GM21390 (cell line): ENCODE results near the gene COMT.

ENCODE experiments used
- ATAC-seq: cut with Tn5 transposase; IDR thresholded peaks from one replicate; pipeline ENCODE4 v1.9.1; 2021; ENCODE audit not compliant: unreplicated experiment

The COMT gene

DNA sequence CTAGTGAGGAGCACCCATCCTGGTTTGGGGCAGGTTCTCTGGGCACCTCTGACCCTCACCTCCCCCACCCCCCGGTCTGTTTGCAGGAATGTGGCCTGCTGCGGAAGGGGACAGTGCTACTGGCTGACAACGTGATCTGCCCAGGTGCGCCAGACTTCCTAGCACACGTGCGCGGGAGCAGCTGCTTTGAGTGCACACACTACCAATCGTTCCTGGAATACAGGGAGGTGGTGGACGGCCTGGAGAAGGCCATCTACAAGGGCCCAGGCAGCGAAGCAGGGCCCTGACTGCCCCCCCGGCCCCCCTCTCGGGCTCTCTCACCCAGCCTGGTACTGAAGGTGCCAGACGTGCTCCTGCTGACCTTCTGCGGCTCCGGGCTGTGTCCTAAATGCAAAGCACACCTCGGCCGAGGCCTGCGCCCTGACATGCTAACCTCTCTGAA lies 26.9 kb downstream of the COMT start:
- ATAC-seq = no peak

DNA sequence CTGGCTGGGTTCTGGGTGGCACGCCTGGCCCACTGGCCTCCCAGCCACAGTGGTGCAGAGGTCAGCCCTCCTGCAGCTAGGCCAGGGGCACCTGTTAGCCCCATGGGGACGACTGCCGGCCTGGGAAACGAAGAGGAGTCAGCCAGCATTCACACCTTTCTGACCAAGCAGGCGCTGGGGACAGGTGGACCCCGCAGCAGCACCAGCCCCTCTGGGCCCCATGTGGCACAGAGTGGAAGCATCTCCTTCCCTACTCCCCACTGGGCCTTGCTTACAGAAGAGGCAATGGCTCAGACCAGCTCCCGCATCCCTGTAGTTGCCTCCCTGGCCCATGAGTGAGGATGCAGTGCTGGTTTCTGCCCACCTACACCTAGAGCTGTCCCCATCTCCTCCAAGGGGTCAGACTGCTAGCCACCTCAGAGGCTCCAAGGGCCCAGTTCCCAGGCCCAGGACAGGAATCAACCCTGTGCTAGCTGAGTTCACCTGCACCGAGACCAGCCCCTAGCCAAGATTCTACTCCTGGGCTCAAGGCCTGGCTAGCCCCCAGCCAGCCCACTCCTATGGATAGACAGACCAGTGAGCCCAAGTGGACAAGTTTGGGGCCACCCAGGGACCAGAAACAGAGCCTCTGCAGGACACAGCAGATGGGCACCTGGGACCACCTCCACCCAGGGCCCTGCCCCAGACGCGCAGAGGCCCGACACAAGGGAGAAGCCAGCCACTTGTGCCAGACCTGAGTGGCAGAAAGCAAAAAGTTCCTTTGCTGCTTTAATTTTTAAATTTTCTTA lies 27.8 kb downstream of the COMT start:
- no peak for ATAC-seq

DNA sequence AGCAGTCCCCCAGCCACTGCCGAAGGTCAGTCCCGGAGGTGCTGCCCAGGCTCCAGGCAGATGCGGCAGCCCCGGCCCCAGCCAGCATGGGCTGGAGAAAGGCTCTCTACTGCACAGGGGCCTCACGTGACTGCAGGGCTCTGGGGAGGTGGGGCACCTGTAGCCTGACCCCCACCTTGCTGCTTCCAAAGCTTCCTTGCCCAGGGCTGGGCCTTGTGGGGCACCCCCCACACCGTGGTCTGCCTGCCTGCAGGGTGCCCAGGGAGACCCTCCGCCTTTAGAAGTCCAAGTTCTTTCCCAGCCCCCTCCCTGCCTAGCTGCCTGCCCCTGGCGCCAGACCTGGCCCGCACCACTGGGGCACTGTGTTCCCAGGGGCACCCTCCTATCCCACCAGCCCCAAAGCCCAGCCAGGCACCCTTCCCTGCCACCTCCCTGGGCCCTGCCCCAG lies 28.5 kb downstream of the COMT start:
- ATAC-seq = no peak

DNA sequence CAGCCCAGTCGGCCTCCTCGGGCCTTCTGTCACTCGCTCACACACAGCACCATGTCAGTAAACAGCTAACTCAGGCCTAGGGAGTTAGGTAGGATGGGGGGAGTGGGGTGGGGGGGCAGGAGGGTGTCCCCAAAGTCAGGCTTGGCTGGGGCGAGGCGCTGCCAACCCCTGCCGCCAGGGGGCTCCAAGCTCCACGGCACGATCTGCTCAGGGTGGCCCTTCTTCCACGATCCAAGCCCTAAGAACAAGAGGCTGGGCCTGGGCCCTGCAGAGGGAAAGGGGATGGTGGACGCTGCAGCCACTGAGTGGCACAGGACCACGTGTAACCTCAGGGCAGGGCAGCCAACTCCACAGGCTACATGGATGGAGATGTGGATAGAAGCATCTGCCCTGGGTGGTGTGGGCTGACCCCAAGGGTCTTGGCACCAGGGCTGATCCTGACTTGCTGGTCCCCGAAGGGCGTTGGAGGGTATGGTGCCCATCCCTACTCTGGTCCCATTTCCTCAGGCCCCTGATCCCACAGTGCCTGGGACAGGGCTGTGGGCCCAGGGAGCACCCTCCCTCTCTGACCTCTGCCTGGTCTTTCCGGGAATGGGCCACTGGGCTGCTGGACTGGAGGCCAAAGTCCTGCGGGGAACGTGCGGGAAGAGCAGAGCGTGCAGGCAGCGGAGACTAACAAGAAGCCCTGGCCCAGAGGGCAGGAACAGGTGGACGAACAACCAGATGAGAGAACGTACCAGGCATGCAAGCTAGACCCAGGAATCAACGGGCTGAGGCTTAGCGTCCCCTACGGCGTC lies 29.1 kb downstream of the COMT start:
- no peak for ATAC-seq

DNA sequence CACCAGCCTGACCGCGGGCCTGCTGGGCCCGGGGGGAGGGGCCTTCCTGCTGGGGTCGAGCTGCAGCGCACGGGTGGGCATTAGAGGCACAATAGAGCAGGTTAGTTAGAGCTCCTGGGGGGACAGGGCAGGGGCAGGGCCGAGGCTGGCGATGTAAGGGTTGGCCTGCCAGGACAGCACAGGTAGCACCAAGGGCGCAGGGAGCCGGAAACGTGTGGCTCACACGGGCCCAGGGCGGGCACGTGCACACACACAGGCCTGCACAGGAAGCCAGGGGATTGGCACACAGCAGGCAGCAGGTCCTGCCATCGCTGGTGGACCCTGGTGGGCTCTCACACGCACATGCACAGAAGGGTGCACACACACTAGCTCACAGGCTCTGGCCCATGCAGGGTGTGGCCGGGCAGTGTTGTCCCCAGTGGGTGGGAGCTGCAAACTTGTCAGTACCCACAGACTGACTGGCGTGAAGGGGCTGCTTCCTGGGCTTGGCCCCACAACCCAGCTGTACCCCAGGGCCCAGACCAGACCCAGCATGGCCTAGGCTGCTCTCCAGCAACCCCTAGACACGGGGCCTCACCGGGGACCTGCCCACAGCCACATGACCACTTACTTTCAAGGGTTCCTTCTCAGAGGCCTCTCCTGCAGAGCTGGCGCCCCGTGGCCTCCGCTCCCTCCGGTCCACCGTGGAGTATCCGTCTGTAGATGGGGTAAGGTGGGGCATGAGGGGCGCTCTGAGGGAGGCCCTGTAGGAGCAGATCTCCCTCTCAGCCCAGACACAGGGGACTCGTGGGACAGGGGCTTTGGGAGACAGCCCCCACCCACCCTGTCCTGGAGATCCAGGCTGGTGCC lies 29.9 kb downstream of the COMT start:
- ATAC-seq = no peak

DNA sequence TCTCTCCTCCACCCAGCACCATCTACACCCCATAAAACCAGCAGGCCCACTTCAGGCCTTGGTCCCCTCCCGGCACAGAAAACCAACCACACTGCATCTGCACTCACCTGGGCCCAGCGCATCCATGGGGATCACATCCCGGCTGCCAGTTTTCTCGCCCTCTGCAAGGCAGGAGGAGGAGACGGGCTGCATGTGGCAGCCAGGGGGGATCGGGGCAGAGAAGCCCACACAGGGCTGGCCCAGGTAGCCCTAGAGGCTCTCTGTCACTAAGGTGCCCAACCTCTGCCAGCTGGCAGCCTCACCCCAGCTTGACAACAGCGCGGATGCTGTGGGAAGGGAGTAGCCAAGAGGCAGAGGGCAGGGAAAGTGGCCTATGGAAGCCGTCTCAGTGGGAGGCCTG lies 30.7 kb downstream of the COMT start:
- no peak for ATAC-seq

DNA sequence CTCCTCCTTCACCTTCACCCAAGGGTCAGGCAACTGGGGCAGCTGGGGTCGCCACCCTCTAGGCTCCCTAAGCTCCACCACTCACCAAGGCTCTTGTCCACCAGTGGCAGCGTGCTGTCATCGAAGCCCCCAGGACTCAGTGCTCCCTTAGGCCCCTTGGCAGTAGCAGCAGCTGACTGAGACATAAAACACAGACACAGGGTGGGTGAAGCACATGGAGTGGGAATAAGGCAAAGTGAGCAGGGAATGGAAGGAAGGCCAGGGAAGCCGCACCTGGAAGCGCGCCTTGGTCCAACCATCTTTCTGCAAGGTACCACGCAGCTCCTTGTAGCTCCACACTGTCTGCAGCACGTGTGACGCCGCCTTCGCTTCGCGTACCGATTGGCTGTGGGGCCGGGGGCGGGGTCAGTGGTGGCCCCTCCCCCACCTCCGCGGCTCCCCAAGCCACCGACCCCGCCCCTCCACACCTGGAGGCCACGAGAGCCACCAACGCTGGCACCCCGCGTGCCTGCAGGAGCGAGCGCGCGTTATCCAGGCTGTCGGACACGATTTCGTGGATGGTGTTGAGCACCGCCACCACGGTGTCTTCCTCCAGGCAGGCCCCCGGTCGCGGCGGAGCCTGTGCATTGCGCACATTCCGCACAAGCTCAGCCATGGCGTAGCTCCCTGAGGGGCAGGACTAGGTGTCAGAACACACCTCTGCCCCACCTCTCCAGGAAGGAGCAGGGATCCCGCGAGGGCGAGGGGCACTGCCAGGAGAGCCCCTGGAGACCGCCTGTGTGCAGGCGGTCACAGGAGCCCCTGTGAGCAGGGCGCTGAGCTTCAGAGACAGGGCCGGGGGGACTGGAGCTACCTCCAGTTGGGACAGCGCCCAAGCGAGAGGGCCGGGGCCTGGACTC lies 31.3 kb downstream of the COMT start:
- no peak for ATAC-seq

DNA sequence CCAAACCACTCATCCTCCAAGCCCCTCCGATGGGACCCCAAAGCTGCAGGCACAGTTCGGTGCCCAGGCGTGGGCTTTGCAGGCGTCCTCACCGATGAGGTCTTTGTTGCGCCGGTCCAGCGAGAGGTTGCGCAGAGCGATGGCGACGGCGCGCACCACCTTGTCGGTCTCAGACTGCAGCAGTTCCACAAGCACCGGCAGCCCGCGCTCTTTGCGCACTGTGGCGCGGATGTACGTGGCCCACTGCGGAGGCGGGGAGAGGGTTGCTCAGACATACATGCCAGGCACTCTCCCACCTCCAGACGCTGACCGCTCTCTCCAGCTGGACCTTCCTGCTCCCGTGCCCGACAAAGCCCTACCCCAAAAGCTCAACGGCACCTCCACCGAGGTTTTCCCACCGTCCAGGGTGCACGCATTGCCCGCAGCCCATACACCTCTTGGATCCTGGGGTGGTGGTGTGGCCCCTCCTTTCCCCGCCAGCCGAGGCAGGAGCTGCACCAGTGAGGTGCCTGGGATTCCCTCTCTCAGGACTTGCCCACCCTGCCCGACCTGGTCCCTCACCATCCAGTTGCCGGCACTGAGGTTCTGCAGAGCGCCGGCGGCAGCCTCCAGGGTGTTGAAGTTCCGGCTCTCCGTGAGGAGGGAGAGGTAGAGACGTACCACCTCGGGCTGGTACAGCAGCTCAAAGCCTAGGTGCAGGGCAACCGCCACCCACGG lies 32.1 kb downstream of the COMT start:
- ATAC-seq = no peak

DNA sequence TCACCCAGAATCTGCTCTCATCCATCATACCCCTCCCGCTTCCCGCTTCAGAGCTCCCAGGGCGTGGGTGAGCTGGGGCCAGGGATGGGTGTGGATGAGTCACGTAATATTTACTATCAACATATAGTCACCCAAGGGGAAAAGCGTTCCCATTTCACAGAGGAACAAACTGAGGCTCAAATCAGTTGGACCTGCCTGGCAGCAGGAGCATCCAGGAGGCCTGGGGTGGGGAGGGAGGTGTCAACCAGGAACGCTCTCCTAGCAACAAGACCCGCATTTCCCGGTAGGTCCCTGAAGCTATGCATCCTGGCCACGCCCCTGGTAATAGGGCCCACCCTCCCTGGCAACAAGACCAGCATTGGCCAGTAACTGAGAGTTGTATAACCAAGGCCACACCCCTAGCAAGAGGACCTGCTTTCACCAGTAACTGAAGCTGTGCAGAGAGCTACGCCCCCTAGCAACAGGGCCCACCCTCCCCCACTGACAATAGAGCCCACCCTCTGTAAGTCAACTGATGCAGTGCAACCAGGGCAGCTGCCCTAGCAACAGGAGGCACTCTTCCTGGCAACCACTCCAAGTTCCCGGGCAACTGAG lies 32.8 kb downstream of the COMT start:
- no peak for ATAC-seq

DNA sequence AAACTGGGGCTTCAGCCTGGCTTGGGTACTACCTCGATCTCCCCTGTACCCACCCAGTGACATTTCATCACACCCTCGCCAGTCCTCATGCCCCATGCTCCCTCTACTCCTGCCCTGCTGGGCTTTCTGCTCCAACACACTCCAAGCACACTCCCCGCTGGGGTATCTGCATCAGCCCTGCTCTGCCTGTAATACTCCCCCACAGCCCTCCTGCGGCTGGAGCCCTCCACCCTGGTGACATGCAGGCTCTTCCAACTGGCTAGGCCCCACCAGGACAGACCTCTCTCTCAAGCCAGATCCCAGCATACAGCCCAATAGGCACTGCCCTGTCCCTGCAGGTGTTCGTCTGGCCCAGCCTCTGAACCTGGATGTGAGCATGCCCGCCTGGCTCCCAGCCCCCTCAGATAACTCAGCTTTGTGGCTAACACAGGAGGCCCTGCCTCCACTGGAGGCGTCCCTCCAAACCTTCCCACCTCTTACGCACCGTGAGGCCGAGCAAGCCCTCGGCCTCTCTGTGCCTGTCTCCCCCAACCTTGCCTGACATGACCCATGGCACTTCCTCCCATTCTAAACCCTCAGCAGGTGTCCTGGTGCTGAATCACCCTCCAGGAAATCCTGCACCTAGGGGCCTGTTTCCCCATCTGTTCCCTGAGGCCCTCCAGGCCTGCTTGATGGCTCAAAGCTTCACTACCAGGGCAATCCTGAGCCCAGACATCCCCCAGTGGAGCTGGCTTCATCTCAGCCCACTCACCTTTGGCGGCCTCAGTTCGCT lies 33.5 kb downstream of the COMT start:
- no peak for ATAC-seq

DNA sequence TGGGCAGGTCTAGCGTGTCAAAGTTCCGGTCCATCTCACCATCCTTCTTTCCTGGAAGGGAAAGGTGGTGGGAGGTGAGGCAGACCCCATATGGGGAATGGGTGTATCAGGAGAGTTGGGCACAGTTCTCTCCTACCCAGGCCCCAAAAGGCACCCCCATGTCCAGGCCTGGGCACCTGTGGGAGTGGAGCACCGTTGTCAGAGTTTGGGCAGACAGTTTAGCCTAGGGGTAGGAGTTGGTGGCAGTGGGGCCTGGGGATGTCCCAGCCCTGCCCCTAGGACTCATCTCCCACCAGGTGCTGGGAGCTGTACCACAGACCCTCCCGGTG lies 34.1 kb downstream of the COMT start:
- ATAC-seq = no peak

DNA sequence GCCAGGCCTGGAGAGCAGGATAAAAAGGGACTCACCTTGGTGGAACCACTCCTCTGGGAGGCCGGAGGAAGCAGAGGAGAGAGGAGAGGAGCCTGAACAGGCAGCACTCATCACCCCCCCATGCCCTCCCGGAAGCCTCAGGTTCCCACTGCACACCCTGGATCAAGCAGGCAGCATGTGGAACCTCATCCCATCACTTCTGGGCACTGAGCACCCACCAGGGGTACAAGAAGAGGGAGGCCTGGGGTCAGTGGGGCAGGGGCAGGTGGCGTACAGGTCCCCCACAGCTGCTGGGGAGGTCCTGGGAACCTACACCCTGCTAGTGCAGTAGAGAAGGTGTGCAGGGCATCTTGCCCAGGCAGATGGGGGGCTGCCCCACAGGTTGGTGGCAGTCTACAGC lies 35.1 kb downstream of the COMT start:
- ATAC-seq = no peak

DNA sequence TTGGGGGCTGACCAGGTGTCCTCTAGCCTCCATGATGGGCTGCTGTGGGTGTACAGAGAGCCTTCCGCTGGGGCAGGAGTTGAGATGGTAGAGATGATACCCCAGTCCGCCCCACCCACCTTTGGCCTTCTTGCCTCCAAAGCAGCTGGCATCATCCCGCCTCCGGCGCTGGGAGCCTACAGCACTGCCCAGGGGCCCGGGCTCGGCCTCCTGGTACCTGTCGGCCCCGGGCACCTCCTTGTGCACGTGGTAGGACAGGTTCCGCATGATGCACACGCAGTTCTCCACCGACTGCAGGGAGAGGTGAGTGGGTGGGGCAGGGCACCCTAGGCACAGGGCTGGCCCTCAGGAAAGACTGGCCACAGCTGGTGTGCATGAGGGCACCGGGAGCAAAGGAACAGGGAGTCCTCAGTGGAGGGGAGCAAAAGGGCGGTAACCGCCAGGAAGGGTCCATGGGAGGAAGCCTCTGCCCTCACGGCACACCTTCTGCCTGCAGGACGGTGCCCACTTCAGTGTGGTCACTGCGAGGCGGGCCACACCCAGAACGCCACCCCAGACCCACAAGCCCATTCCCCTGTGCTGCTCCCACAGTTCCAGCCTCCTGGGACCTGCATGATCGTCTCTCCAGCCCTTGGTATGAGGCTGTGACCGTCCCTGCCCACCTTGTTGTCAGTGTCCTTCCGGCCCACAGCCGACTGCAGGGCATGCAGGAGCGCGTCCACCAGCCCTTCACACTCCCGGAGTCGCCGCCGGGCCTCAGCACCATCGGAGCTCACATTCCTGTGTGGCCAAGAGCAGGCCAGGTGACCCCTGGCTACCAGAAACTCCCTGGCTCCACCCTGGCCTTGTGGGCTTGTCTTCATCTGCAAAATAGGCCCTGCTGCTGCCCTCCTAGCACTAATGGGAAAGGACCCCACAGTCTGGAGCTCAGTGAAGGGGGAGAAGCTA lies 36.0 kb downstream of the COMT start:
- ATAC-seq = no peak

DNA sequence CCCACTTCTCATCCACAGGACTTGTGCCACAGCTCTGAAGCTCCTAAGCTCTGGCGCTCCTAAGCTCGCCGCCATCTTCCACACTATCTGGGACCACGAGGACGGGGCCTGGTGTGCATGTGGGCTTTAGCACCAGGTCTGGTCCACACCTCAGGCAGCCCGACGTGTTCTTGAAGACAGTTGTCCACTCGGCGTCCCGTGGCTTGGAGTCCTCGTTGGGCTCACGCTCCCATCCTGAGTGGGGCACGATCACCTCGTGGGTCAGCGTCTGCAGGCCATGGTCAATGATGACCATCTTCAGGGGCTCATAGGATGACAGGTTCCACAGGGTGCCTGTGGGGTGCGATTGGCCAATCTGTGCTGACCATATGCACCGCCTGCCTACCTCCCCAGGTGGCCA lies 37.2 kb downstream of the COMT start:
- ATAC-seq = no peak

DNA sequence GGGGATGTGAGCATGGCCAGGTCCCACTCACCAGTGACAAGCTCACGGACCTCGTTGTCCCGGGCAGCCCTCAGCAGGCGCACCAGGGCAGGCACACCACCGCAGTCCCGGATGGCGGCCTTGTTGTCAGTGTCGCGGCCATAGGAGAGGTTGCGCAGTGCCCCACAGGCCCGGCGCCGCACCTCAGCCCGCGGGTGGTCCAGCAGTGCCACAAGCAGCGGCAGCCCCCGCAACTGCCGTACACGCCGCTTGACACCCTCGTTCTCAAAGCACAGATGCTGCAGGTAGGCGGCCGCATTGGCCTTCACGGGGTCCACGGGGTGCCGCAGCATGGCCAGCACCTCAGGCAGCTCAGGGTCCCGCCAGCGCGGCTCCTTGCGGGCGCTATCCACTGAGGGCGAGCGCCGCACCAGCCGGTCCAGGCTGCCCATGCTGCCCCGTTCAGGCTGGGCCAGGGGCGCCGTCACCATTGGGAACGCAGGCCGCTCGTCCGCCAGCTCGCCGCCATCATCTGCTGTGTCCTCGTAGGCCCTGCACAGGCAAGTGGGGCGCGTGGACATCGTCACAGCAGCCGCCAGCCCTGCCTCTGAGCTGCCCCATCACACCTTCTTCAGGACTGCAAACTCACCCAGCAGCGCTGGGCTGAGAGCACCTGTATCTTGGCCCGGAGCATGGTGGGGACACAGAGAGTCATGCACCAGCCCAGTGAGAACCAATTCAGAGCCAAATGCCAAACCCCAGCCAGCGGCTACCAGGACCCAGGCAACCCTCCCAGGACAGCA lies 38.3 kb downstream of the COMT start:
- no peak for ATAC-seq

DNA sequence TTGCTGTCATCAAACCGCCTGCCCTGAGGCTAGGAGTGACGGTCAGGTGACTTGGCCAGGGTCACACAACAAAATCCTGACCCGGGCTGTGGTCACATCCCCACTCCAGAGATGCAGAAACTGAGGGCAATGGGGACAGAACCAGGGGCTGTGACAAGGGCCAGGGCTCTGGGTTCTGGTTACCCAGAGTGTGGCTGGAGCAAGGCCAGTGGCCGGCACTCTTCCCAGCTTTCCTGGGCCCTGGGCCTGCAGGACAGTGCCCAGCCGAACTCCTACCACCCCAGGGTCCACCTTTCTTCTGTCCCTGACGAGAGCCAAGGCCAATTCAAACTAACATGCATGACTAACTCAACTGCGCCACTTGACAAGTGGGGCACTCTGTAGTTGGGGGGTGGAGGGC lies 39.2 kb downstream of the COMT start:
- no peak for ATAC-seq
